H1 (cell line): ENCODE results near the gene STEAP3.

Source experiments
- BRCA1 ChIP-seq: IDR thresholded peaks from 2 replicates; pipeline ENCODE4 v1.6.1; 2012; ENCODE audit warnings: low read depth, low read length, improper control_type of control experiment
- CTCF ChIP-seq, 3 experiments: IDR thresholded peaks; 1 replicate in 2 of 3; 2 replicates in 1 of 3; pipeline versions ENCODE4 v1.5.1 to v1.6.1; 2011; ENCODE audit warnings: low read length in 3 of 3, mild to moderate bottlenecking in 3 of 3, inconsistent platforms in 2 of 3, low read depth in 1 of 3, moderate library complexity in 1 of 3; ENCODE audit not compliant: insufficient read depth in 1 of 3; ENCODE audit errors: control extremely low read depth in 1 of 3
- EP300 ChIP-seq, 2 experiments: IDR thresholded peaks; 1 replicate in 1 of 2; 2 replicates in 1 of 2; pipeline ENCODE4 v1.6.1; 2011 to 2012; ENCODE audit warnings: low read depth in 2 of 2, low read length in 2 of 2, mild to moderate bottlenecking in 2 of 2, borderline replicate concordance in 1 of 2, inconsistent platforms in 1 of 2, moderate library complexity in 1 of 2
- GTF2F1 ChIP-seq: IDR thresholded peaks from 2 replicates; pipeline ENCODE4 v1.6.1; 2012; ENCODE audit warnings: low read depth, low read length, improper control_type of control experiment, borderline replicate concordance
- POLR2A ChIP-seq, 2 experiments: IDR thresholded peaks; 1 replicate in 1 of 2; 2 replicates in 1 of 2; pipeline ENCODE4 v1.6.1; 2011; ENCODE audit warnings: low read depth in 2 of 2, low read length in 2 of 2, mild to moderate bottlenecking in 2 of 2; ENCODE audit errors: control extremely low read depth in 1 of 2
- POLR2AphosphoS5 ChIP-seq: IDR thresholded peaks from 2 replicates; pipeline ENCODE4 v1.6.1; 2011; ENCODE audit warnings: low read depth, low read length
- TAF1 ChIP-seq: IDR thresholded peaks from 2 replicates; pipeline ENCODE4 v1.6.1; 2011; ENCODE audit warnings: mild to moderate bottlenecking, low read depth, low read length
- USF2 ChIP-seq: IDR thresholded peaks from 2 replicates; pipeline ENCODE4 v1.6.1; 2011; ENCODE audit warnings: low read length, improper control_type of control experiment

GRCh38 chr2:119263025-119263424 lies 39.4 kb downstream of the STEAP3 start:
- TF ChIP-seq CTCF (IDR thresholded peaks at IDR 0.05; ENCODE audit: control extremely low read depth in 1 of 3, insufficient read depth in 1 of 3, low read depth in 1 of 3, low read length in 3 of 3) (no peak), GTF2F1 (no peak), POLR2A (IDR thresholded peaks at IDR 0.05; ENCODE audit: control extremely low read depth in 1 of 2, low read depth in 2 of 2, low read length in 2 of 2) (no peak), USF2 (no peak), POLR2AphosphoS5 (no peak), TAF1 (no peak), BRCA1 (no peak), EP300 (IDR thresholded peaks at IDR 0.05; ENCODE audit: borderline replicate concordance in 1 of 2, low read depth in 2 of 2, low read length in 2 of 2) (no peak)
